ENCODE data around the gene SMYD3.
A peak's percentile ranks its signal among the peaks of the same experiment; 100 is the strongest.

SMYD3 gene

DNA sequence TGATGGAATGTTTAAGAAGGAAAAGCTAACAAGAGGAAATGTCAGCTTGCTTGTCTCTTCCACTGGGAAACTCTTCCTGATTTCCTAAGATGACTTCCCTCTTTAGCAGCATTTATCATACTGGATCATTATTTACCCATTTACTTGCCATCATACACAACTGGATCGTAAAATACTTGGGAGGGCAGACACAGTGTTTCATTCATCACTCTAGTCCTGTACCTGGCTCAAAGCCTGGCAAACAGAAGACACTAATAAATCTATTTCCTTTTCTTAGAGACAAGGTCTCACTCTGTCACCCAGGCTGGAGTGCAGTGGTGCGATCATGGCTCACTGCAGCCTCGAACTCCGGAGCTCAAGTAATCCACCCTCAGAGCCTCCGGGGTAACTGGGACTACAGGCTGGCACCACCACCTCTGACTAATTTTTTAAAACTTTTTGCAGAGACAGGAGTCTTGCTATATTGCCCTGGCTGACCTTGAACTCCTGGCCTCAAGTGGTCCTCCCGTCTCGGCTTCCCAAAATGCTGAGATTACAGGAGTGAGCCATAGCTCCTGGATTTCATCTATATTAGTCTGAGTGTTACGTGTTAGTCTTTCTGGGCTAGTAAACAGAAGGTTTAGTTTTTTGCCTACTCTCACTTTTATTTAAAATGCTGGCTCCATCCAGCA is 574.6 kb downstream of the SMYD3 start:
- no peak for DNase-seq

DNA sequence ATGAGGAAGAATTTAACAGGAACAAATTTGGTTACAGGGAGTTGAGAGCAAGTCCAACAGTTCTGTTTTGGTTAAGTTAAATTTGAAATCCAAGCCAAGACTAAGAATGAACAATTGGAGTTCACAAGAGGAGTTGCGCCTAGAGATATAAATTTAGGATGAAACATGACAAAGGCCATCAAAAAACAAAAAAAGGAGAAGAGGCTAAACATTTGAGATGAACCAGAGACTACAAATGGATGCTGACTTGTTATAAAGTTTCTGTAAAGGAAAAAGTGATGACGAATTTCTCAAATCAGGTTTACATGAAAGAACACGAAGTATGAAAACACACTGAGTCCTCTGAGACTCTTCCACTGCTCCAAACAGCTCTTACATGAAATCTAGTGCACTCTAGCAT is 575.6 kb downstream of the SMYD3 start:
- DNase-seq = no peak

GRCh38 chr1:245929224-245929623 is 577.9 kb downstream of the SMYD3 start:
- no peak for DNase-seq

GRCh38 chr1:245926888-245927287 is 580.2 kb downstream of the SMYD3 start:
- DNase-seq = no peak

GRCh38 chr1:245923215-245923614 is 583.9 kb downstream of the SMYD3 start:
- DNase-seq = no peak

DNA sequence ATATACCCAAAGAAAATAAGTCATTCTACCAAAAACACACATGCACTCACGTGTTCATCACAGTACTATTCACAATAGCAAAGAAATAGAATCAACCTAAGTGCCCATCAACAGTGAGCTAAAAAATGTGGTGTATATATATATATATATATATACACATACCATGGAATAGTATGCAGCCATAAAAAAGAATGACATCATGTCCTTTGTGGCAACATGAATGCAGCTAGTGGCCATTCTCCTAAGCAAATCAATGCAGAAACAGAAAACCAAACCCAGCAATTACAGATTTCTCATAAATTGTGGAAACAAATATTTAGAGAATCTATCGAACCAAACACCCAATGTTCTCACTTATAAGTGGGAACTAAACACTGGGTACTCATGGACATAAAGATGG is 585.7 kb downstream of the SMYD3 start:
- DNase-seq = no peak

GRCh38 chr1:245917403-245917802 is 589.7 kb downstream of the SMYD3 start:
- no peak for DNase-seq

DNA sequence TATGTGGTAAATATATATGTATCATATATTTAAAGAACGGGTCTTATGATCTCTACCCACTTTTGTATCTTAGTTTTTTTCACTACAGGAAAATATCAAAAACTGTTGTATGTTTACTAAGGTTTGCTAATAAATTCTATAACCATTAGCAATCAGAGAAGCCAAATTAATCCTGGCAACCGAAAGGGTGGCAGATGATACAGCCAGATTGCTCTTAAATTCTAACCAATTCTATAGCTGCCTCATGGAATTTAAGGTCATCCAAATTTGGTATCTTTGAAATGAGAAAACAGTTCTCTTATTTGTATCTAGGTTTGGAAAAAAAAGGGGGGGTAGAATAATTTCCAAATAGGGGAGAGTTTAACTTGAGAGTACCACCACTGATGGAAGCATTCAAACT is 591.2 kb downstream of the SMYD3 start:
- DNase-seq = no peak

DNA sequence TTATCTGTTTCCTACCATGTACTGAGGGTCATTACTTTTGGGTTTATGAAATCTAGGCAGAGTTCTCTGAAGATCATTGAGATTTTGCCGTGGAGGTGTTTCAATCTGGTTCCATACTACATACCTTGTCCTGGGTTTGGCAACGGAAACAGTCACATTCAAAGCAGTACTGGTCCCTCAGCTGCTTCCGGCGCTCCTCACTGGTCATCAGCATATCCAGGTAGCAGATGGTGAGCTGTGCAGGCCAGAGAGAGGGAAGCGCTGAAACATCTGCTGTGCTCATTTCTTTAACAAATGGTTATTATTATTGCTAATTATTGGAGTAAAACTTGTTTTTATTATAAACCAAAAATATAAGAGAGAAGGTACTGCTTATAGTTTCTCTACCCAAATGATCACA is 591.7 kb downstream of the SMYD3 start:
- peak in 1 of 2 experiments; percentile 46 for DNase-seq

DNA sequence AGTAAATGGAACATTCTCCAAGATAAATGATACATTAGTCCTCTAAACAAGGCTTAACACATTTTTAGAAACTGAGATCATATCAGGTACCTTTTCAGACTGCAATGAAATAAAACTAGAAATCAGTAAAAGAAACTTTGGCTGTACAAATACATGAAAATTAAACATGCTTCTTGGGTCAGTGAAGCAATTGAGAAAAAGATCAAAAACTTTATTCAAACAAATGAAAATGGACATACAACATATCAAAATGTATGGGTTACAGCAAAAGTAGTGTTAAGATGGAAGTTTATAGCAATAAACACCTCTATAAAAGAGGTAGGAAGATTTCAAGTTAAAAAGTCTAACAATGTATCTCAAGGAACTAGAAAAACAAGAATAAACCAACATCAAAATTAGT is 598.5 kb downstream of the SMYD3 start:
- no peak for DNase-seq

GRCh38 chr1:245906207-245906606 is 600.9 kb downstream of the SMYD3 start:
- no peak for DNase-seq

GRCh38 chr1:245903851-245904250 is 603.2 kb downstream of the SMYD3 start:
- DNase-seq = no peak

- DNase-seq = no peak
These were observed 605.5 kb downstream of the SMYD3 start for GRCh38 chr1:245901565-245901964.

DNA sequence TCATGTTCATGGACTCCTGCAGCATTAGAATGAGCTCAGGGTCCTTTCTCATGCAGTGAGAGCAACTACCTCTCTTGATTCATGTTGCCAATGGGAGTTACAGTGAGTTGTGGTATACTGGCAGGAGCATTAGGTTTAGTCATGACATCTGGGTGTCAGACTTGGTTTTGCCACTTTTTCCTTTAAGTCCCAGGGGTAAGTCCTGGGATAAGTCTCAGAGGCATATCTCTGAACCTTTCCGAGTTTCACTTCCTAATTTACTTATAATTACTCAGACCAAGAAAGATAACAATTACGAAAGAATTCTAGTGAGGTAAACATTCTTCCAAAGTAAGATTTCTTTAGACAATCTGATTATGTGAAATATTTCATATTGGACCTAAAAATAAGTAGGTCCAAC is 606.0 kb downstream of the SMYD3 start:
- no peak for DNase-seq

GRCh38 chr1:245898581-245898980 is 608.5 kb downstream of the SMYD3 start:
- no peak for DNase-seq

GRCh38 chr1:245896258-245896657 is 610.8 kb downstream of the SMYD3 start:
- DNase-seq = no peak

DNA sequence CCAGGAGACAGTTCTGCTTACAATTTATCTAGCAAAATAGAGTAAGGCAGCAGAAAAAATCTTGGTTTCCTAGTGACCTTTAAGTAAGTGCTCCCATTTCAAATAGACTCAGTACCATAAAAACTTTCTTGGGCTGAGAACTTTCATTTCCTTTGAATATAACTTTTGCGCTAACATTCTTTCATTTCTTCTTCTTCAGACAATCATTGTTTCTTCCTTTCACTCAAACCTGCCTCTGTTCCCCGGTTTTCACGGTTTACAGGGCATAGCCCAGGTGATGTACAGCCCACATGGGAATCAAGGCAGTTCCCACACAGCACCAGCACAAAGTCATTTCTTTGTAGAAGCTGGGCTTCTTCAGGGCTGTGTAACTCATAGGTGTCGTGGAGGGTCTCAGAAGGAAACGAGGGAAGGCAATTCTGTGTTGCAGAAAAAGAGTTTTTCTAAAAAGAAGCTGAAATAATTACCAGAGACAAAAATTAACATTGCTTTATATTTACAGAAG is 611.6 kb downstream of the SMYD3 start:
- DNase-seq = no peak

DNA sequence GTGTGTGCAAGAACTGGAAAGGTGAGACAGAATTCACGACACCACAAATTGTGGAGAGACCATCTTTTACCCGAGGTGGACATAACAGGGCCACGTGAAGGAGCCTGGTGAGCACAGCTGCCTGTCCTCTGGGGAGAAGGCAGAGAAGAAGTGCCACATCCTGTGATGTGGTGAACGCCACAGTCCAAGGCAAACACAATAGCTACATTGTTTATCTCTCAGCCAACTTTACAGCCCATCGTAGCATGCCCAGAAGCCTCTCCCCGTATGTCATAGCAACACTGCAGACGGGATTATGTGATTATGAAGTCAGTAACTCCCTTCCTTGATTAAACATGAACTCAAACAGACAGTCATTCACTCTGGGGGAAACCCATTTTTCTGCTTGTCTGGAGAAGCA is 612.2 kb downstream of the SMYD3 start:
- DNase-seq = no peak

DNA sequence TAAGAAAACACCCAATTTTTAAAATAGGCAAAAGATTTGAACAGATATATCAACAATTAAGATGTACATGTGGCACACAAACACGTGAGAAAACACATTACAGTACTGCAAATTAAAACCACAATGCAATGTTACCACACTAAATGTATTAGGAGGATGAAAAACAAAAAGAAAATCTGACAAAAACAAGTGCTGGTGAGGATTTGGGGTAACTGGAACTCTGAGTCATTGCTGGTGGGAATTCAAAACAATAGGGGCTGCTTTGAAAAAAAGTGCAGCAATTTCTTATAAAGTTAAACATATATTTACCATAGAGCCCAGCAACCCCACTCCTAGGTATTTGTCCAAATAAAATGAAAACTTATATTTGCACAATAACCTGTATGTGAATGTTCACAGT is 614.1 kb downstream of the SMYD3 start:
- no peak for DNase-seq

- DNase-seq = no peak
These were observed 618.3 kb downstream of the SMYD3 start for GRCh38 chr1:245888809-245889208.

GRCh38 chr1:245887829-245888228 is 619.2 kb downstream of the SMYD3 start:
- no peak for DNase-seq

DNA sequence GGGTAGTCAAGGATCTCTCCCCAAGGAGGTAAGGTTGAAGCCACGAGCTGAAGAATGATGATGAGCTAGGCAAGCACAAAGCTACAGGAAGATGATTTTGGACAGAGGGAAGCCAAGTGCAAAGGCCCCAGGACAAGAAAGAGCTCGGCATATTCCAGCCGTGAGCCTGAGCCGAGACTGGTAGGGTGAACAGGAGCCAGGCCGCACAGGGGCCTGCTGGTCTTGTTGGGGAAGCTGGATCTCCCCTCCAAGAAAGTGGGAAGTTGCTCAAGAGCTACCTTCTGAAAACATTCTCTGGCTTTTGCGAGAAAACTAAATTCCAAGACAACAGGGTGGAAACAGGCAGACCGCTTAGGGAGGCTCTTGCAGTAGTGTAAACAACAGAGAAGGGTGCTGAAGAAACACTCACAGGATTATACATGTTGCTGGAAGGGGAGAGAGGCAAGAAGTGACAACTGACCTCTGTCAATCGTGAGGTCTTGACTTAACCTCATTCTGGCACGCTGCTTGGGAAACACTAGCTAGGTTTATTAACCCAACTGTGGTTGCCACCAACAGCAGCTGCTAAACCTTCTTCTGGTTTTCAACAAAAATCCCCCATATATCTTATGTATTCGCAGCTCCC is 625.2 kb downstream of the SMYD3 start:
- DNase-seq = no peak

DNA sequence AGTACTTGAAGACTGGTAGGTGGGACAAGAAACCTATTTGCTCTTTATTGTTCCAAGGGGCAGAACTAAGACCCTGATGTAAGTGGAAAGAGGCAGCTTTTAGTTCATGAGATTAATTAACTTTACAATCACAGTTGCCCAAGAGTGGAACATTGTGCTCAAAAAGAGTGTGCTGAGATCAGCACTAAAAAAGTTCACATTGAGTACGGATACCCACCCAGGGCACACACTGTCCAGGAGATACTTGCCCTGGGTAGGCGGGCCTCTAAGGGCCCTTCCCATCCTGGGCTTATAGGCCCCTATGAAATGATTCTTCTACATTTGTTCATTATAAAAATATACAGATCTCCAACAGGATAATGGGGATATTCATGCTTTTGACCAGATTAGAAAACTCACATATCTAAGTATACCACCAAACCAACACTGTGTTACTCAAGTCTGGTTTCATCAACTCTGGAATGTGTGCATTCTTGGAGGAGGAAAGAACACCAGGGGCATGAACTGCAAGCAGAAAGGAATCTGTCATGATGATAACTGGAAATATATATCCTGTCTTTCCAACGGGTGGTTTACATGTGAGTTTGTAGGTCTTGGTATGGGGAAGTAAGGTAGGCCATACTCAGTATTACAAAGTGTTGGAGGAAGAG is 626.2 kb downstream of the SMYD3 start:
- no peak for DNase-seq

DNA sequence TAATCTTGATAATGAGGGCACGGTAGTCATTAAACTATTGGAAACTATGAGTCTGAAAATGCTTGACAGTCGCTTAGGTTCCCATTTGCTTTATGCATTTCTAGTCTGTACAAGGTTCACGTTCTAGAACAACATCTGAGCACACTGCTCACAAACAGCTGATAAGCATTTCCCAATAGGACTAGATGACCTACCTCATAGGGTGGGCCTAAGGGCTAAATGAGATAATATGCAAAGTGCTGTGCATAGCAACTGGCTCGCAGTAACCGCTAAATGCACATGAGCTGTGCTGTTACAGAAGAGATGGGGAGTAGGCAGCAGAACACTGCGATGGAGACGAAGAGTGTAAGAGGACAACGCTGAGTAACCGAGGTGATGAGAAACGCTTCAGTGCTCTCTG is 628.0 kb downstream of the SMYD3 start:
- no peak for DNase-seq

All from cerebellar nuclear complex (tissue), 1 donor.